ENCODE measurements around the gene GCNT1.

The GCNT1 gene

GRCh38 chr9:76424491-76424890 is 34.5 kb upstream of the GCNT1 start:
- H3K9me3 ChIP-seq (ENCODE audit: low read length): no peaks in the 10 kb centered on the region
- no peak overlapping the region for H3K4me3 ChIP-seq (ENCODE audit: low read depth, low read length, poor library complexity, severe bottlenecking)
- H3K4me1 ChIP-seq (ENCODE audit: insufficient read depth, low read length, severe bottlenecking): no peaks in the 10 kb centered on the region
- H3K9ac ChIP-seq (ENCODE audit: low read length): no peak overlapping the region
- no peak overlapping the region for H3K4me2 ChIP-seq (ENCODE audit: low read length)
- no peak overlapping the region for H3K27ac ChIP-seq (ENCODE audit: low read depth, low read length, poor library complexity, severe bottlenecking)
- H3K79me2 ChIP-seq (ENCODE audit: insufficient read depth, low read length): no peaks in the 10 kb centered on the region
- H2AFZ ChIP-seq (ENCODE audit: low read length): no peak overlapping the region
- TF ChIP-seq EZH2 (IDR thresholded peaks at IDR 0.05; ENCODE audit: borderline replicate concordance, low read length) (no peak), CTCF (IDR thresholded peaks at IDR 0.05; ENCODE audit: low read length) (no peak)
- H4K20me1 ChIP-seq (ENCODE audit: insufficient read depth, low read length): no peaks in the 10 kb centered on the region
- H3F3A ChIP-seq (ENCODE audit: insufficient read depth, low read length): no peaks in the 10 kb centered on the region
- no peaks in the 10 kb centered on the region for H3K9me2 ChIP-seq (ENCODE audit: low read depth, low read length)
- no peaks in the 10 kb centered on the region for H3K36me3 ChIP-seq (ENCODE audit: insufficient read depth, low read length)
- no peaks in the 10 kb centered on the region for H3K27me3 ChIP-seq (ENCODE audit: insufficient read depth, low read length)

- no peak overlapping the region for H3K9ac ChIP-seq (ENCODE audit: low read length)
- H3K79me2 ChIP-seq (ENCODE audit: insufficient read depth, low read length): no peaks in the 10 kb centered on the region
- no peaks in the 10 kb centered on the region for H3K4me1 ChIP-seq (ENCODE audit: insufficient read depth, low read length, severe bottlenecking)
- H3K4me2 ChIP-seq (ENCODE audit: low read length): no peak overlapping the region
- no peak overlapping the region for H2AFZ ChIP-seq (ENCODE audit: low read length)
- H3K27me3 ChIP-seq (ENCODE audit: insufficient read depth, low read length): no peaks in the 10 kb centered on the region
- no peak for TF ChIP-seq EZH2 (IDR thresholded peaks at IDR 0.05; ENCODE audit: borderline replicate concordance, low read length)
- no peaks in the 10 kb centered on the region for H3K9me3 ChIP-seq (ENCODE audit: low read length)
- H3K9me2 ChIP-seq (ENCODE audit: low read depth, low read length): no peaks in the 10 kb centered on the region
- no peak overlapping the region for H3K4me3 ChIP-seq (ENCODE audit: low read depth, low read length, poor library complexity, severe bottlenecking)
- H4K20me1 ChIP-seq (ENCODE audit: insufficient read depth, low read length): no peaks in the 10 kb centered on the region
- no peak overlapping the region for H3K27ac ChIP-seq (ENCODE audit: low read depth, low read length, poor library complexity, severe bottlenecking)
- H3F3A ChIP-seq (ENCODE audit: insufficient read depth, low read length): no peaks in the 10 kb centered on the region
- H3K36me3 ChIP-seq (ENCODE audit: insufficient read depth, low read length): no peaks in the 10 kb centered on the region
Observed at GRCh38 chr9:76425677-76426453, 33.1 kb upstream of the GCNT1 start.

GRCh38 chr9:76426807-76427419 is 32.1 kb upstream of the GCNT1 start:
- H3K9ac ChIP-seq (ENCODE audit: low read length): no peak overlapping the region
- no peak overlapping the region for H3K4me3 ChIP-seq (ENCODE audit: low read depth, low read length, poor library complexity, severe bottlenecking)
- no peak overlapping the region for H3K4me2 ChIP-seq (ENCODE audit: low read length)
- H3K9me2 ChIP-seq (ENCODE audit: low read depth, low read length): no peaks in the 10 kb centered on the region
- no peaks in the 10 kb centered on the region for H3F3A ChIP-seq (ENCODE audit: insufficient read depth, low read length)
- H4K20me1 ChIP-seq (ENCODE audit: insufficient read depth, low read length): no peaks in the 10 kb centered on the region
- H3K4me1 ChIP-seq (ENCODE audit: insufficient read depth, low read length, severe bottlenecking): no peaks in the 10 kb centered on the region
- H3K36me3 ChIP-seq (ENCODE audit: insufficient read depth, low read length): no peaks in the 10 kb centered on the region
- no peak overlapping the region for H2AFZ ChIP-seq (ENCODE audit: low read length)
- no peaks in the 10 kb centered on the region for H3K27me3 ChIP-seq (ENCODE audit: insufficient read depth, low read length)
- TF ChIP-seq EZH2 (IDR thresholded peaks at IDR 0.05; ENCODE audit: borderline replicate concordance, low read length): no peak
- no peak for TF ChIP-seq CTCF (IDR thresholded peaks at IDR 0.05; ENCODE audit: low read length)
- no peaks in the 10 kb centered on the region for H3K79me2 ChIP-seq (ENCODE audit: insufficient read depth, low read length)
- H3K9me3 ChIP-seq (ENCODE audit: low read length): no peaks in the 10 kb centered on the region
- no peak overlapping the region for H3K27ac ChIP-seq (ENCODE audit: low read depth, low read length, poor library complexity, severe bottlenecking)

Data from OCI-LY1 (cell line).